ENCODE results near the gene TIAM2.

GRCh38 chr6:155054491-155055250, 59.6 kb downstream of the TIAM2 start:
- TF ChIP-seq CTCF (IDR thresholded peaks at IDR 0.05) (no peak), POLR2AphosphoS5 (IDR thresholded peaks at IDR 0.05) (no peak), POLR2A (IDR thresholded peaks at IDR 0.05) (no peak), EP300 (IDR thresholded peaks at IDR 0.05; ENCODE audit: low read depth) (no peak)

All from transverse colon (tissue), 4 donors.